Skeletal muscle tissue (tissue), 4 donors: ENCODE measurements around the gene SPATA18. TPM values are rescaled to one million over a fixed set of nuclear protein-coding genes. Genes with fewer than 3 reads are reported as not detected.
"Not testable (repeated sequence)": the region's sequence is repeated elsewhere in the genome, so short reads cannot be mapped to it uniquely, and the experiment has no call there.

Experiments
- H3K27ac ChIP-seq: one replicate; pipeline ENCODE4 v1.7.0; 2013; ENCODE audit warnings: mild to moderate bottlenecking, low read depth, low read length, inconsistent platforms
- H3K27me3 ChIP-seq, 3 donors: one replicate each; pipeline ENCODE4 v1.7.0; 2013; ENCODE audit warnings: low read length in 3 of 3; ENCODE audit not compliant: control insufficient read depth in 3 of 3, insufficient read depth in 3 of 3
- H3K36me3 ChIP-seq, 3 donors: one replicate each; pipeline ENCODE4 v1.7.0; 2013; ENCODE audit warnings: low read length in 3 of 3; ENCODE audit not compliant: control insufficient read depth in 3 of 3, insufficient read depth in 3 of 3
- H3K4me1 ChIP-seq, 3 donors: one replicate each; pipeline ENCODE4 v1.7.0; 2013; ENCODE audit warnings: low read length in 3 of 3, mild to moderate bottlenecking in 3 of 3; ENCODE audit not compliant: control insufficient read depth in 3 of 3, insufficient read depth in 3 of 3
- H3K4me3 ChIP-seq, 3 donors: one replicate each; pipeline ENCODE4 v1.7.0; 2013; ENCODE audit warnings: low read length in 3 of 3
- H3K9ac ChIP-seq, 3 donors: one replicate each; pipeline ENCODE4 v1.7.0; 2013; ENCODE audit warnings: low read length in 3 of 3, mild to moderate bottlenecking in 3 of 3, moderate library complexity in 2 of 3, low read depth in 1 of 3
- H3K9me3 ChIP-seq, 3 donors: one replicate each; pipeline ENCODE4 v1.7.0; 2013; ENCODE audit warnings: low read length in 3 of 3; ENCODE audit not compliant: control insufficient read depth in 3 of 3
- total RNA-seq: library from RNA; depleted of rRNA; stranded (reverse); fragments of >200 nt; gene quantifications from one replicate; pipeline ENCODE4 v1.2.3, GENCODE V29; 2014
- donor health status: Osteomylitis.

The SPATA18 gene
- total RNA-seq, 1 donor from 2014 or later = 0.52 TPM

DNA sequence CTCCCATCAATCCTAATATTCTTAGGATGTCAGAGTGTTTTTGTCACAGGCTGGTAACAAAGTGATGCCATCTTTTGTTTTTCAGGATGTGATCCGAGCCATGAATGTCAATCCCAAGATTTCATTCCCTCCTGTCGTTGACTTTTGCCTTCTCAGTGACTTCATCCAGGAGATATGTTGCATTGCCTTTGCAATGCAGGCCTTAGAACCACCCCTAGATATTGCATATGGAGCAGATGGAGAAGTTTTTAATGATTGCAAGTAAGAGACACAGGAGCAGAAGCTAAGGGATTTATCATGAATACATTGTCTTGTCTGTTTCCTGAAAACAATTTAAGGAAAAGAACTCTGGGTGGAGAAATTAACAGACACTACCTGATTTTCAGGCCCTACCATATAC, 28.6 kb downstream of the SPATA18 start:
- Histone ChIP-seq H3K27me3 (peaks cover 0 to 4% (median 0%) of the 10 kb centered on the region in 3 donors), H3K9me3 (no peaks in the 10 kb centered on the region), H3K9ac (no peak overlapping the region), H3K27ac (no peak overlapping the region), H3K4me3 (no peak overlapping the region), H3K4me1 (peaks cover 0 to 4% (median 0%) of the 10 kb centered on the region in 3 donors), H3K36me3 (no peaks in the 10 kb centered on the region)

- no peaks in the 10 kb centered on the region for H3K9me3 ChIP-seq
- H3K9ac ChIP-seq = no peak overlapping the region
- no peak overlapping the region for H3K27ac ChIP-seq
- H3K27me3 ChIP-seq = peaks cover 0 to 4% (median 0%) of the 10 kb centered on the region in 3 donors
- H3K4me3 ChIP-seq = no peak overlapping the region
- H3K36me3 ChIP-seq = no peaks in the 10 kb centered on the region
- H3K4me1 ChIP-seq = peaks cover 0 to 4% (median 0%) of the 10 kb centered on the region in 3 donors
These were observed 30.1 kb downstream of the SPATA18 start for GRCh38 chr4:52081216-52081615.

DNA sequence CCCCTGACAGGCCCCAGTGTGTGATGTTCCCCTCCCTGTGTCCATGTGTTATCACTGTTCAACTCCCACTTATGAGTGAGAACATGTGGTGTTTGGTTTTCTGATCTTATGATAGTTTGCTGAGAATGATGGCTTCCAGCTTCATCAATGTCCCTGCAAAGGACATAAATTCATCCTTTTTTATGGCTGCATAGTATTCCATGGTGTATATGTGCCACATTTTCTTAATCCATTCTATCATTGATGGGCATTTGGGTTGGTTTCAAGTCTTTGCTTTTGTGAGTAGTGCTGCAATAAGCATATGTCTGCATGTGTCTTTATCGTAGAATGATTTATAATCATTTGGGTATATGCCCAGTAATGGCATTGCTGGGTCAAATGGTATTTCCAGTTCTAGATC, 35.3 kb downstream of the SPATA18 start:
- not testable (repeated sequence) for H3K9me3 ChIP-seq, H3K9ac ChIP-seq, H3K36me3 ChIP-seq, H3K4me1 ChIP-seq, H3K4me3 ChIP-seq, H3K27ac ChIP-seq, H3K27me3 ChIP-seq

DNA sequence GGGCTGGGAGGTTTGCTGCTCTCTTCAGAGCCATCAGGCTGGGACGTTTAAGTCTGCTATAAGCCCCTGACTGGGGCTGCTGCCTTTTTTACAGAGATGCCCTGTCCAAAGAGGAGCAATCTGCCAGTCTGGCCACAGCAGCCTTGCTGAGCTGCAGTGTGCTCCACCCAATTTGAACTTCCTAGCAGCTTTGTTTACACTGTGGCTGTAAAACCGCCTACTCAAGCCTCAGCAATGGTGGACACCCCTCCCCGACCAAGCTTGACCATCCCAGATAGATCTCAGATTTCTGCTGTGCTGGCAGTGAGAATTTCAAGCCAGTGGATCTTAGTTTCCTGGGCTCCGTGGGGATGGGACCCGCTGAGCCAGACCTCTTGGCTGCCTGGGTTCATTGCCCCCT, 40.7 kb downstream of the SPATA18 start:
- no peak overlapping the region for H3K27ac ChIP-seq
- no peak overlapping the region for H3K4me3 ChIP-seq
- H3K9ac ChIP-seq = no peak overlapping the region
- peaks cover 0 to 4% (median 0%) of the 10 kb centered on the region in 3 donors for H3K27me3 ChIP-seq
- H3K4me1 ChIP-seq = no peaks in the 10 kb centered on the region
- no peaks in the 10 kb centered on the region for H3K9me3 ChIP-seq
- no peaks in the 10 kb centered on the region for H3K36me3 ChIP-seq

GRCh38 chr4:52093466-52093865, 42.4 kb downstream of the SPATA18 start:
- Histone ChIP-seq H3K9me3 (no peaks in the 10 kb centered on the region), H3K27ac (no peak overlapping the region), H3K36me3 (no peaks in the 10 kb centered on the region), H3K4me3 (no peak overlapping the region), H3K9ac (no peak overlapping the region), H3K27me3 (peaks cover 0 to 4% (median 0%) of the 10 kb centered on the region in 3 donors), H3K4me1 (no peaks in the 10 kb centered on the region)

GRCh38 chr4:52094376-52095145, 43.5 kb downstream of the SPATA18 start:
- no peak overlapping the region for H3K4me3 ChIP-seq
- H3K36me3 ChIP-seq = no peaks in the 10 kb centered on the region
- no peaks in the 10 kb centered on the region for H3K4me1 ChIP-seq
- H3K9me3 ChIP-seq = no peaks in the 10 kb centered on the region
- no peak overlapping the region for H3K9ac ChIP-seq
- peaks cover 0 to 4% (median 0%) of the 10 kb centered on the region in 3 donors for H3K27me3 ChIP-seq
- no peak overlapping the region for H3K27ac ChIP-seq

- H3K27ac ChIP-seq = no peak overlapping the region
These were observed 44.3 kb downstream of the SPATA18 start for GRCh38 chr4:52095374-52095773.

GRCh38 chr4:52096048-52096447, 44.9 kb downstream of the SPATA18 start:
- Histone ChIP-seq H3K9ac (no peak overlapping the region), H3K4me1 (peaks cover 0 to 4% (median 0%) of the 10 kb centered on the region in 3 donors), H3K9me3 (no peaks in the 10 kb centered on the region), H3K36me3 (no peaks in the 10 kb centered on the region), H3K4me3 (no peak overlapping the region), H3K27me3 (peaks cover 0 to 4% (median 0%) of the 10 kb centered on the region in 3 donors), H3K27ac (no peak overlapping the region)

More at GRCh38 chr4:52095374-52095773, 44.3 kb downstream of the SPATA18 start:
- peaks cover 0 to 4% (median 0%) of the 10 kb centered on the region in 3 donors for H3K27me3 ChIP-seq
- no peak overlapping the region for H3K4me3 ChIP-seq
- H3K36me3 ChIP-seq = no peaks in the 10 kb centered on the region
- no peaks in the 10 kb centered on the region for H3K9me3 ChIP-seq
- H3K9ac ChIP-seq = no peak overlapping the region
- peaks cover 0 to 4% (median 0%) of the 10 kb centered on the region in 3 donors for H3K4me1 ChIP-seq

GRCh38 chr4:52098618-52099017, 47.5 kb downstream of the SPATA18 start:
- Histone ChIP-seq H3K4me1 (peaks cover 0 to 4% (median 0%) of the 10 kb centered on the region in 3 donors), H3K36me3 (no peaks in the 10 kb centered on the region), H3K9ac (no peak overlapping the region), H3K4me3 (no peak overlapping the region), H3K27me3 (no peaks in the 10 kb centered on the region), H3K27ac (no peak overlapping the region), H3K9me3 (no peaks in the 10 kb centered on the region)

DNA sequence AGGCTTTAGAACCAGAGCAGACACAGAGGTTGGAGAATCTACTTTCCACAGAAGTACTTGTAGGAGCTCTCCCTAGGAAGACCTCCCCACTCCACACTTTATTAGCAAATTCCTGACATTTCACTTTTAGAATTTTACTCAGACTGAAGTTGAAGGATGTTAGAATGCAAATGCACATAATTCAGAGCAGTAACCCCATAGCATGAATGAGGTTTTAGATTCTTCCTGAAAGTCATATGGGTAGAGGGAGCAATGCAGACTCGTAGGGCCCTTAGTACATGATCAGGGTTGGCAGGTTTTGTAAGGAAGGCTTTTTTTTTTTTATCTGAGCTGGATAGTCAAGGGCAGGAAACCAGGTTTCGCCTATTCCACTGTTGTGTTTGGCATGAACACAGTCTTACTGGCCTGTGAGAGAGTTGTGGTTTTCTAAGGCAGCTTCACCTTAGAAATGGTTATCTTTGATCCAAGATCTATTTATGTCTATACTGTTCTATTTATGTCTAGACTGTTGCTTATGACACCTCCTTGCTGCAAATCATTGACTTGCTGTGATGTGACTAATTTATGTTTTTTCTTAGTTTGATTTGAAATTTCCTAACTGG, 48.9 kb downstream of the SPATA18 start:
- Histone ChIP-seq H3K27me3 (no peaks in the 10 kb centered on the region), H3K4me1 (peaks cover 0 to 4% (median 0%) of the 10 kb centered on the region in 3 donors), H3K4me3 (no peak overlapping the region), H3K9me3 (no peaks in the 10 kb centered on the region), H3K36me3 (no peaks in the 10 kb centered on the region), H3K9ac (no peak overlapping the region), H3K27ac (no peak overlapping the region)
